Epithelial cell of proximal tubule (primary cell): ENCODE results near the gene RTRAF. TPM values are rescaled to one million over a fixed set of nuclear protein-coding genes. Genes with fewer than 3 reads are reported as not detected.

Source experiments
- DNase-seq: peaks from one replicate; pipeline ENCODE4 v3.0.0-alpha.2; 2011; ENCODE audit warnings: low read depth
- H3K4me3 ChIP-seq: 2 replicates; pipeline ENCODE4 v1.5.1; 2011; ENCODE audit warnings: low read depth, mild to moderate bottlenecking, low read length
- CTCF ChIP-seq: conservative IDR thresholded peaks from 2 replicates; pipeline ENCODE4 v1.5.1; 2012; ENCODE audit warnings: low read depth, mild to moderate bottlenecking, low read length
- total RNA-seq: library from RNA; depleted of rRNA; stranded (reverse); fragments of >200 nt; gene quantifications from 2 replicates; pipeline ENCODE4 v1.2.3, GENCODE V29; 2015

The RTRAF gene
- total RNA-seq, 1 donor from 2014 or later = 96.9 TPM

- TF ChIP-seq CTCF = no peak
- H3K4me3 ChIP-seq = no peak overlapping the region
- no peak for DNase-seq
Observed at GRCh38 chr14:52051871-52052270, 62.5 kb downstream of the RTRAF start.

GRCh38 chr14:52052288-52052943, 63.1 kb downstream of the RTRAF start:
- H3K4me3 ChIP-seq = no peak overlapping the region
- no peak for DNase-seq

GRCh38 chr14:52053044-52053443, 63.7 kb downstream of the RTRAF start:
- TF ChIP-seq CTCF = no peak
- H3K4me3 ChIP-seq = no peak overlapping the region
- no peak for DNase-seq

More at GRCh38 chr14:52052288-52052943, 63.1 kb downstream of the RTRAF start:
- TF ChIP-seq CTCF = no peak

- no peak overlapping the region for H3K4me3 ChIP-seq
- no peak for TF ChIP-seq CTCF
- no peak for DNase-seq
Observed at GRCh38 chr14:52054678-52055077, 65.3 kb downstream of the RTRAF start.

GRCh38 chr14:52055167-52055566, 65.8 kb downstream of the RTRAF start:
- no peak for DNase-seq
- no peak for TF ChIP-seq CTCF
- no peak overlapping the region for H3K4me3 ChIP-seq

GRCh38 chr14:52058341-52058740, 69.0 kb downstream of the RTRAF start:
- DNase-seq = no peak
- TF ChIP-seq CTCF = no peak
- H3K4me3 ChIP-seq = no peak overlapping the region

- TF ChIP-seq CTCF = no peak
- peak; percentile 66 for DNase-seq
- no peak overlapping the region for H3K4me3 ChIP-seq
Observed at GRCh38 chr14:52059649-52060048, 70.3 kb downstream of the RTRAF start.
